Hindlimb muscle (tissue), 1 donor: ENCODE measurements around the gene CDNF. TPM values are rescaled to one million over a fixed set of nuclear protein-coding genes. Genes with fewer than 3 reads are reported as not detected.
"Not testable (repeated sequence)": the region's sequence is repeated elsewhere in the genome, so short reads cannot be mapped to it uniquely, and the experiment has no call there.

ENCODE experiments used
- DNase-seq: peaks from one replicate; pipeline ENCODE4 v3.0.0-alpha.2; 2013
- polyA plus RNA-seq: library from polyadenylated mRNA; unstranded; fragments of 120-200 nt; gene quantifications from one replicate; pipeline ENCODE4 v1.2.1, GENCODE V29; 2013; ENCODE audit not compliant: insufficient read length

Gene CDNF
- polyA plus RNA-seq, 1 donor = 2.9 TPM

GRCh38 chr10:14838582-14839304 lies 906 bp upstream of the CDNF start:
- DNase-seq = peak; percentile 38

DNA sequence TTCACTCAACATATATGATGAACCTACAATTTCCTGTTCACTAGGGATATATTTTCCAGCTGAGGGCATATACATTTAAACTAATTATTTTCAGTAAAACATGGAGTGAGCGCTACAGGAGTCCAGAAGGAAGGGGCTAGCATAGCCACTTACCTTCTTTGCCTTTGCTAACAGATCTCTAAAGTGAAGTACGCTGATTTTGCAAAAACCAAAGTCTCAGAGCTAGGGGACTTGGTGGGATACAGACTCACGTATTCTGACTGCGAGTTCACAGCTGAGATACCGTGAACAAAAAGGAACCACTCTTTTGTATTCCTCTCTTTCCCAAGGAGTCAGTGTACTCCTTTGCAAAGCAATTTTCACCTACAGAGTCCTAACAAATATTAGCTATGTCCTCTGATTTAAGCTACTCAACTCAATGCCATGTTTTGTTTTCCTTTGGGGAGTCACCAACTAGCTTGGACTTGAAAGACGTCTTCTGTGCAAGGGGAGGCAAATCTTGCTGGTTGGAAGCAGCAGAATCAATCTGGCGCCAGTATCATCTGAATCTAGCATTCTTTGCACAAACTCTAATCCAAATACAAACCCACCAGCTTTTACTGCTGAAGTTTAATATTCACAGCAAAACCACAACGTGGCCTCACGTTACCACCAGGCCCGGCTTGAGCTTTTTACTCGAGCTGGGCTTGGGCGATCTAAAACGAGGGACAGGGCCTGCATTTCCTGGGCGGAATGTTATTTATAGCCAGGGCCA lies 657 bp downstream of the CDNF start:
- DNase-seq = no peak

- no peak for DNase-seq
Observed at GRCh38 chr10:14836208-14836607, 1.6 kb downstream of the CDNF start.

DNA sequence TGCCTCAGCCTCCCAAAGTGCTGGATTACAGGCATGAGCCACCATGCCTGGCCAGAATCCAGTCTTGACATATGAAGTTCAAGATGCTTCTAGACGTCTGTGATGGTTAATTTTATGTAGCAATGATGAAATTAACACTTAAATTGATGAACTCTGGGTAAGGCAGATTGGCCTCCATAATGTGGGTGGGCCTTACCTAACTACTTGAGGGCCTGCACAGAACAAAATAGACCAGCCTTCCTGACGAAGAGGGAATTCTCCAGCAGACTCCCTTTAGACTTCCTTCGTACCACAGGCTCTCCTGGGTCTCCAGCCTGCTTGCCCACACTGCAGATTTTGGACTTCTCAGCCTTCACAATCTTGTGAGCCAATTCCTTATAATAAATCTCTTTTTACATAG lies 4.7 kb downstream of the CDNF start:
- no peak for DNase-seq

- no peak for DNase-seq
Observed at GRCh38 chr10:14826076-14826829, 11.6 kb downstream of the CDNF start.

GRCh38 chr10:14823966-14824365 lies 13.9 kb downstream of the CDNF start:
- DNase-seq = no peak

- DNase-seq = peak; percentile 24
Observed at GRCh38 chr10:14822879-14823755, 14.7 kb downstream of the CDNF start.

- no peak for DNase-seq
Observed at GRCh38 chr10:14821635-14822375, 16.0 kb downstream of the CDNF start.

DNA sequence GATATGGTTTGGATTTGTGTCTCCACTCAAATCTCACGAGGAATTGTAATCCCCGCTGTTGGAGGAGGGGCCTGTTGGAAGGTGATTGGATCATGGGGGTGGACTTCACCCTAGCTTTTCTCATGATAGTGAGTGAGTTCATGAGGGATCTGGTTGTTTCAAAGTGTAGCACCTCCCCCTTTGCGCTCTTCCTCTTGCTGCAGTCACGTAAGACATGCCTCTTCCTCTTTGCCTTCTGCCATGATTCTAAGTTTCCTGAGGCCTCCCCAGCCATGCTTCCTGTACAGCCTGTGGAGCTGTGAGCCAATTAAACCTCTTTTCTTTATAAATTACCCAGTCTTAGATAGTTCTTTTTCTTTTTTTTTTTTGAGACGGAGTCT lies 17.1 kb downstream of the CDNF start:
- no peak for DNase-seq

GRCh38 chr10:14820010-14820774 lies 17.6 kb downstream of the CDNF start:
- DNase-seq = no peak

- DNase-seq = not testable (repeated sequence)
Observed at GRCh38 chr10:14816717-14817116, 21.1 kb downstream of the CDNF start.

GRCh38 chr10:14815681-14816080 lies 22.2 kb downstream of the CDNF start:
- no peak for DNase-seq

- no peak for DNase-seq
Observed at GRCh38 chr10:14812271-14812670, 25.6 kb downstream of the CDNF start.

DNA sequence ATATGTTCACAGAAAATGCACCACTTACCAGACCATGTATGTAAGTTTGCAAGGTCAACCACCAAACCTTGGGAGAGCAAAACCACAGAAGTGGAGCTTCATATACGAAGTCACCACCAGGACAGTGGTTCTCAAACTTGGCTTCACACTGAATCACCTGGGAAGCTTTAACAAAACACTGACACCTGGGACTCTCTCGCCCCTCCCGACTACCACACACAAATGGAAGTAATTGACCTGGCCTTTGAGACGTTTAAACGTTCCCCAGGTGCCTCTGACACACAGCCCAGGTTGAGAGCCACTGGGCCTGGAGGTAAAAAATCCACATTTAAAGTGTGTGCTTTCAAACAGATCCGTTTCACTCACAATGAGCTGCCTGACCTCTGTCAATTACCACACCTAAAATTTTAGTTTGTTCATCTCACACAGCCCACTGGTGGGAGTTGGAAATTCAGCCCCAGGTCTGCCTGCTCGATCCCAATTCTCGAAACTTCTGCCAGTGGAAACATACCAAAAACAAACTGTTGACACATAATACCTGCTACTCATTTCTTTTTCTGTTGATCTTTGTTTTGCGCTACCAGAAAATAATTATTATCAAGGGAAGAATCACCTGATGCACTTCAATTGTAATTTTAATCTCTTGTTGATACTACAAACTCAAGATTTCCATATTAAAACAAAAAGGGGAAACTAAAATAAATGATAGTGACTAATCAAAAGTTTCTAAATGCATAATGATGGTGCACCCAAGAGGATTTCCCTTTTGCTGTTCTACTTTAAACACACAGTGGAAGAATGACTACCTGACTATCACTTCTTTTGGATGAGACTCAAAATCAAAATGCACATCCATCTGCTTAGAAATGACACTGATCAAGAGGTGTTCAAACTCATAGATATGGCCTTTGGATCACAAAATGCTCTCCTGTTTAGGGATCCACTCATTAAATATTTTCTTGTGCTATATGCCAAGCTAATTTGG lies 26.6 kb downstream of the CDNF start:
- DNase-seq = no peak

GRCh38 chr10:14806318-14806717 lies 31.5 kb downstream of the CDNF start:
- no peak for DNase-seq

GRCh38 chr10:14803827-14804226 lies 34.0 kb downstream of the CDNF start:
- DNase-seq = no peak

DNA sequence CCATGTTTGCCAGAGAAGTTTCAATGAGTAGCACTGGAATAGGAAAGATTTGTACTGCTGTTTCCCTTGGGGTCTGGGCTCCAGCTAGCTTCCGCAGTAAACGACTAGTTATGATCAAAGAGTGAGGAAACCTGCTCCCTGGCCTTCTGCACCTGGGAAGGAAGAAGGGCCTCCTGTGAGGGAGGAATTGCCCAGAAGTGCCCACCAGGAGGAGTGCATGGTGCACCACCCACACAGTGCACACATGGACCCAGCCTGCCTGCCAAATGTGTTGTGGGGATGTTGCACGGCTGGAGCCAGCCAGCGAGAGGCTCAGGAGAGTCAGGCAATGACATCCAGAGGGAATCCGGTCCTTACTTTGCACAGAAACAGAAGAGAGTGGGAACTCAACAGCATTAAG lies 36.1 kb downstream of the CDNF start:
- no peak for DNase-seq

GRCh38 chr10:14800397-14800796 lies 37.4 kb downstream of the CDNF start:
- no peak for DNase-seq

GRCh38 chr10:14798636-14799035 lies 39.2 kb downstream of the CDNF start:
- no peak for DNase-seq

GRCh38 chr10:14787938-14788337 lies 49.9 kb downstream of the CDNF start:
- DNase-seq = no peak
